Activated T-helper 1 cell treated with Interleukin-2 at 50 U/mL for 16 hours (primary cell): ENCODE data around the gene SYNM.
"Not testable (repeated sequence)": the region's sequence is repeated elsewhere in the genome, so short reads cannot be mapped to it uniquely, and the experiment has no call there.

Experiments used
- DNase-seq: peaks from one replicate; pipeline ENCODE4 v3.0.0-alpha.2; 2020; ENCODE audit warnings: low read depth

SYNM gene

GRCh38 chr15:99104788-99105513 is at the start of gene SYNM:
SYNM (plus strand) TSS chr15:99105080; CDS start chr15:99105200, 120 bp downstream.
- peak; percentile 5 for DNase-seq

GRCh38 chr15:99055555-99056134 is 49.2 kb upstream of the SYNM start:
- DNase-seq = no peak

- no peak for DNase-seq
These were observed 47.9 kb upstream of the SYNM start for GRCh38 chr15:99057020-99057419.

- no peak for DNase-seq
These were observed 47.0 kb upstream of the SYNM start for GRCh38 chr15:99057697-99058420.

- no peak for DNase-seq
These were observed 46.4 kb upstream of the SYNM start for GRCh38 chr15:99058421-99058870.

GRCh38 chr15:99059010-99059981 is 45.6 kb upstream of the SYNM start:
- peak; percentile 9 for DNase-seq

- not testable (repeated sequence) for DNase-seq
These were observed 44.7 kb upstream of the SYNM start for GRCh38 chr15:99060186-99060585.

- DNase-seq = no peak
These were observed 42.7 kb upstream of the SYNM start for GRCh38 chr15:99062226-99062625.

GRCh38 chr15:99068186-99068585 is 36.7 kb upstream of the SYNM start:
- DNase-seq = no peak

GRCh38 chr15:99070208-99070607 is 34.7 kb upstream of the SYNM start:
- DNase-seq = no peak

- DNase-seq = no peak
These were observed 33.7 kb upstream of the SYNM start for GRCh38 chr15:99071091-99071680.

GRCh38 chr15:99073008-99073717 is 31.7 kb upstream of the SYNM start:
- no peak for DNase-seq

- no peak for DNase-seq
These were observed 30.4 kb upstream of the SYNM start for GRCh38 chr15:99074446-99074845.

- not testable (repeated sequence) for DNase-seq
These were observed 29.7 kb upstream of the SYNM start for GRCh38 chr15:99075059-99075652.

- no peak for DNase-seq
These were observed 28.8 kb upstream of the SYNM start for GRCh38 chr15:99076109-99076508.

GRCh38 chr15:99076555-99077308 is 28.1 kb upstream of the SYNM start:
- no peak for DNase-seq

- DNase-seq = no peak
These were observed 22.1 kb upstream of the SYNM start for GRCh38 chr15:99082798-99083197.

GRCh38 chr15:99084965-99085364 is 19.9 kb upstream of the SYNM start:
- DNase-seq = no peak
